HUES64 (cell line): ENCODE data around the gene RALGPS2.

Source experiments
- H3K27ac ChIP-seq: 2 replicates; pipeline ENCODE4 v1.7.0; 2013; ENCODE audit warnings: low read depth, low read length, inconsistent platforms
- H3K27me3 ChIP-seq: 2 replicates; pipeline ENCODE4 v1.6.1; 2013; ENCODE audit warnings: mild to moderate bottlenecking, low read length; ENCODE audit not compliant: insufficient read depth
- H3K36me3 ChIP-seq: 2 replicates; pipeline ENCODE4 v1.6.1; 2013; ENCODE audit warnings: mild to moderate bottlenecking, low read length; ENCODE audit not compliant: insufficient read depth
- H3K4me1 ChIP-seq: 2 replicates; pipeline ENCODE4 v1.6.1; 2013; ENCODE audit warnings: mild to moderate bottlenecking, low read length, moderate library complexity; ENCODE audit not compliant: insufficient read depth
- H3K4me3 ChIP-seq: 2 replicates; pipeline ENCODE4 v1.5.1; 2013; ENCODE audit warnings: mild to moderate bottlenecking, low read length, moderate library complexity
- H3K9ac ChIP-seq: 2 replicates; pipeline ENCODE4 v1.6.1; 2013; ENCODE audit warnings: mild to moderate bottlenecking, low read depth, low read length
- H3K9me3 ChIP-seq: 2 replicates; pipeline ENCODE4 v1.6.1; 2013; ENCODE audit warnings: low read depth, low read length; ENCODE audit not compliant: insufficient read depth
- WGBS: fragments of 150-250, 120-280 bp; methylation state at CpG from one replicate; pipeline ENCODE4 v1.1.7; 2013; ENCODE audit warnings: missing lambda C conversion rate; 5-methylcytosine and 5-hydroxymethylcytosine counted together

The RALGPS2 gene

DNA sequence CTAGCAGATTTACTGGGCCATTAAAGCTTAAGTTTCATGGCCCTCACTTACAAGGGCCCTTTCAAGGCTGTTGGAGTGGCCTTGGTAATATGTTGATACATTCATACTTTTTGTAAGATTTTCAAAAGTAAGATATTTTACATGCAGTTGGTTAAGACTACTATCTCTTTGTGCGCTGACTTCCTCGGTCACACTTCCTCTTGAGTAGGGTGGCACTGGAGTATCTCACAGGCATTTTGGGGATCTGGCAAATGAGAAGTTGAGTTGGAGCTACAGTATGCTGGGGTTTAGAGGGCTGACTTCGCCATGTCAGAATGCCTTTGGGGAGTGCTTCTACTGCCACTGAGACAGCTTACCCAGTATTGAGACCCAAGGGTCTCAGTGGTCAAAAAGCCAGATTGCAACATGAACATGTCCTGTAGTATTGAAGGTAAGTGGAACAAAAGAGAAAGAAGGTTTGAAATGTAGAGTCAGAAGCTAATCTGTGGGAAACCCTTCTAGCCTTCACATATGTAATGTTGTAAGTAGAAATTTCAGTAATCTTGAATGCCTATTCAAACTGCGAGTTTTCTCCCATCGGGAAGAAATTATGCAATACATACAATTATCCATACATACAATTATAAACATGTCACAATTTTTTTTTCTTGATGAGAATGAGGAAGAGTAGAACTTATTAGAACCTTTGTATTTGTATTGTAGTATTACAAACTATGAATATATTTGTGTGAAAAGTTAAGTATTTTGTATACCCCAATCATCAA is 32.3 kb upstream of the RALGPS2 start:
- WGBS, result 95% methylated on average over 3 of the region's 5 CpGs
- H3K36me3 ChIP-seq, result no peaks in the 10 kb centered on the region

DNA sequence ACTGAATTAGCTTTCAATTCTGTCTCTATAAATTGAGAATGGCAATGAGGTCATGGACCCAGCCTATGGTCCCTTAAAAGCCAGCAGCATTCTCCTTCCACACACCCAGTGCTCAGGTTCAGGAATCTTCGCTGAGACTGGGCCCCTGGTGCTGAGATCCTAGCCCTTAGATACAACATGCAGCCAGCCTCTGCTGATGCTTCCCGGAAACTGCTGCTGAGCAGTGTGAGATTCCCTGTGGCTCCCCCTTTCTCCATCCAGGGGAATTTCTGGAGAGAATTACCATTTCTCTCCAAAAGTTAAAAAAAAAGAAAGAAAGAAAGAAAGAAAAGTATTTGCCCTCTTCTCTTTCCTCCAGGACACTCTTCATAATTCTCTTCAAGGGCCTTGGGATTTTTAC is 31.7 kb upstream of the RALGPS2 start:
- H3K9me3 ChIP-seq, result no peaks in the 10 kb centered on the region
- H3K27ac ChIP-seq, result no peak overlapping the region
- 15% methylated on average over 2 of the region's 2 CpGs for WGBS

More for the DNA sequence above, 32.3 kb upstream of the RALGPS2 start:
- no peak overlapping the region for H3K27ac ChIP-seq
- no peak overlapping the region for H3K4me3 ChIP-seq
- H3K4me1 ChIP-seq, result peaks cover 3% of the 10 kb centered on the region; the same call in 1 of the 2 replicates
- H3K9ac ChIP-seq, result no peak overlapping the region
- H3K27me3 ChIP-seq, result no peaks in the 10 kb centered on the region
- no peaks in the 10 kb centered on the region for H3K9me3 ChIP-seq

DNA sequence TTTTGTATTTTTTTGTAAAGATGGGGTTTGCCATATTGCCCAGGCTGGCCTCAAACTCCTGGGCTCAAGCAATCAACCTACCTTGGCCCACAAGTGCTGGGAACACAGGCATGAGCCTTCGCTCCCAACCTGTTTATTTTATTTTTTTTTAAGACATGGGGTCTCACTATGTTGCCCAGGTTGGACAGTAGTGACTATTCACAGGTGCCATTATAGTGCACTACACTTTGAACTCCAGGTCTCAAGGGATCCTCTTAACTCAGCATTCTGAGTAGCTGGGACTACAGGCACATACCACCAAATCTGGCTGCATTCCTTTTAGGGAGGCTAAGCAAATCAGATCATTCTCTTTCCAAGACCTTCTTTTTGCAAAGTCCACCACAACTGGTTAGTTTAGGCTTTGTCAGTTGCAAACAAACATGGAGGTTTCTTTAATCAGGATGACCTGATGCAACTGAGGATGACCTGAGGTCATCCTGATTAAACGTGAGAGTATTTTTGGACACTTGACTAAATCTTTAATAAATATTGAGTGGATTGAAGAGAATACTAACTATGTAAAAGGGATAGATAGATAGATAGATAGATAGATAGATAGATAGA is 30.0 kb upstream of the RALGPS2 start:
- H3K4me1 ChIP-seq, result peaks cover 3% of the 10 kb centered on the region; the same call in 1 of the 2 replicates
- no peaks in the 10 kb centered on the region for H3K36me3 ChIP-seq
- 98% methylated on average over 2 of the region's 2 CpGs for WGBS
- no peak overlapping the region for H3K27ac ChIP-seq
- H3K9ac ChIP-seq, result no peak overlapping the region
- H3K27me3 ChIP-seq, result no peaks in the 10 kb centered on the region
- H3K4me3 ChIP-seq, result no peak overlapping the region
- no peaks in the 10 kb centered on the region for H3K9me3 ChIP-seq

More for the DNA sequence above, 31.7 kb upstream of the RALGPS2 start:
- Histone ChIP-seq H3K27me3 (no peaks in the 10 kb centered on the region), H3K36me3 (no peaks in the 10 kb centered on the region), H3K9ac (no peak overlapping the region), H3K4me1 (peaks cover 3% of the 10 kb centered on the region; the same call in 1 of the 2 replicates), H3K4me3 (no peak overlapping the region)

DNA sequence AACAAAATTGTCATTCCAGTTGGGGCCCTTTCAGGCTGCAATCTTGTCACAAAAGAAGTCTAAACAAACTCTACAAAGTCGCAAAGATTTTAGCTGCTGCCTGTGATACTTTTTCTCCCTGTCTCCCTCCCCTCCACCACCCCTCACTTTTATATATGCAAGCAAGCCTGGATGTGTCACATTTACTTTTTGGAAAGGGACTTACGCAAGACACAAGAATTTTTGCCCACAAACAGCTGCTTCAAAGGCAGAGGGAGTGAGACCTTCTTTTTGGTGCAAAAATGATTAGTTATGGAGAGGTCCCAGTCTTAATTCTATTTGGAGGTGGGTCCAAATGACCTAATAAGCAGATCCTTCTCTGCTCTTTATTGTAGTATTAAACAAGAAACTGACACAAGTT is 22.9 kb upstream of the RALGPS2 start:
- Histone ChIP-seq H3K4me3 (no peak overlapping the region), H3K9me3 (no peaks in the 10 kb centered on the region), H3K27me3 (no peaks in the 10 kb centered on the region), H3K9ac (no peak overlapping the region), H3K36me3 (no peaks in the 10 kb centered on the region), H3K4me1 (peaks cover 4% of the 10 kb centered on the region; the same call in 1 of the 2 replicates), H3K27ac (no peak overlapping the region)
- whole genome bisulfite sequencing, result 69% methylated on average over 2 of the region's 2 CpGs

DNA sequence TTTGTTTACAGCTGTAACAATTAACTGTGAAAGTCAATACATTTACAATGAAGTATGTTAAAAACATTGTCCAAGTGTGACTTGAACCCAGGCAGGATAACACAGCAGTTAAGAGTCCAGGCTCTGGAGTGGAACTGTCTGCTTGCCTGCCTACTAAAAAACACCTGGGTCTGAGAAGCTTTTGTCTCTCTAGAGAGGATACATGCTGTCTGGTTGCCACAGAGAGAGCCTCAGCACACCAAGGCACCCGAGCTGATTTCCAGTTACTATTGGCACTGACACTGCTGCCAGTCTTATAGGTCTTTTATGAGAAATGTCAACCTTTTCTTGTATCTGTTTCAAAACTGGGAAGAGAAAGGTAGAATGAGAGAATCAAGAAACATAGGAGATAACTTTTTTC is 20.2 kb upstream of the RALGPS2 start:
- 95% methylated on average over 1 of the region's 1 CpG for WGBS
- Histone ChIP-seq H3K4me3 (no peak overlapping the region), H3K36me3 (no peaks in the 10 kb centered on the region), H3K9me3 (no peaks in the 10 kb centered on the region), H3K27me3 (no peaks in the 10 kb centered on the region), H3K27ac (no peak overlapping the region), H3K4me1 (peaks cover 4% of the 10 kb centered on the region; the same call in 1 of the 2 replicates), H3K9ac (no peak overlapping the region)

DNA sequence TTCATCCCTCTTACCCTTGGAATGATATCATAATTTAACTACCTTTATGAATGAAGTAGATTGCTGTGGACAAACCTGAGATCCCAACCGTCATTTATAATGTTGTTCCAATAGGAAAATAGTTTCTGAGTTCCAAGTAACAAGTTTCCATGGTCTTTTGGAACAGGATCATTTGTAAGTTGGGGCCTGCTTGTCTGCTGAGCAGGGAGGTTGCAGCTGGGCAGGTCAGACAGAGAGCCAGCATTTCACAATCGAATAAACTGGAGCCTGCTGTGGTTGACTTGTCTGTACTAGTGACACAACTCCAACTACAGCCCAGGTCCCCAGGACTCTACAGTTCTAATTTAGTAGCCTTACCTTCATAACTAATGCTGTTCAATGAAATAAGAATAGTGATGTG is 18.6 kb upstream of the RALGPS2 start:
- Histone ChIP-seq H3K4me1 (peaks cover 4% of the 10 kb centered on the region; the same call in 1 of the 2 replicates), H3K27me3 (no peaks in the 10 kb centered on the region), H3K27ac (no peak overlapping the region), H3K4me3 (no peak overlapping the region), H3K9ac (no peak overlapping the region), H3K9me3 (no peaks in the 10 kb centered on the region), H3K36me3 (no peaks in the 10 kb centered on the region)
- 91% methylated on average over 2 of the region's 2 CpGs for WGBS

DNA sequence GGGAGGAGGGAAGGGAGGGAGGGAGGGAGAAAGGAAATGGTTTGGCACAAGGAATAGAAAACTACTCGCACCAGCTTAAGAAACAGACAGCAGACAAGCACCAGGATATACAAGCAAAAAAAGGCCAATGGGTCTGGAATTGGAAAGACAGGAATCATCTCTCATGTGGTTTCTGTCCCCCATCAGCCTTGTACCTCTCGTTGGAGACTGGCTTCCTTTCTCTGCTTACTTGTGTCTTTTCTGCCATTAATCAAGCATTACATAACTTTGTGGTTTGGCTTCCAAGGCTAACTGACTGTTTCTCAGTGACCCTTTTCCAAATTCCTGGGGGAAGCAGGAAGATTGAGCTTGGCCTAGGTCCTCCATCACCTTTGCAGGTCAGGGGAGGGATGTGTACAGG is 11.8 kb upstream of the RALGPS2 start:
- no peaks in the 10 kb centered on the region for H3K4me1 ChIP-seq
- no peak overlapping the region for H3K9ac ChIP-seq
- no peak overlapping the region for H3K27ac ChIP-seq
- H3K36me3 ChIP-seq, result no peaks in the 10 kb centered on the region
- no peaks in the 10 kb centered on the region for H3K9me3 ChIP-seq
- 87% methylated on average over 2 of the region's 2 CpGs for WGBS
- no peaks in the 10 kb centered on the region for H3K27me3 ChIP-seq
- no peak overlapping the region for H3K4me3 ChIP-seq

DNA sequence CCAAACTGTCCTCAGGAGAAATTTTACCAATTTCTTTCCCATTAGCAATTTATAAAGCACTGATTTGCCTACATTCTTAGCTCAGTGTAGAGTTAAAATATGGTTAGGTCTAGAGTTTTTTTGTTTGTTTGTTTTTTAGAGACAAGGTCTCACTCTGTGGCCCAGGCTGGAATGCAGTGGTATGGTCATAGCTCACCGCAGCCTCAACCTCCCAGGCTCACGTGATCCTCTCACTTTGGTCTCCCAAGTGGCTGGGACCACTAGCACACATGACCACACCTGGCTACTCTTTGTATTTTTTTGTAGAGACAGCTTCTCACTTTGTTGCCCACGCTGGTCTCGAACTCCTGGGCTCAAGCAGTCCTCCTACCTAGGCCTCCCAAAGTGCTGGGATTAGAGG is 10.6 kb upstream of the RALGPS2 start:
- Histone ChIP-seq H3K9me3 (no peaks in the 10 kb centered on the region), H3K27ac (no peak overlapping the region), H3K36me3 (no peaks in the 10 kb centered on the region), H3K4me1 (no peaks in the 10 kb centered on the region), H3K27me3 (no peaks in the 10 kb centered on the region), H3K4me3 (no peak overlapping the region), H3K9ac (no peak overlapping the region)
- 95% methylated on average over 4 of the region's 4 CpGs for WGBS

DNA sequence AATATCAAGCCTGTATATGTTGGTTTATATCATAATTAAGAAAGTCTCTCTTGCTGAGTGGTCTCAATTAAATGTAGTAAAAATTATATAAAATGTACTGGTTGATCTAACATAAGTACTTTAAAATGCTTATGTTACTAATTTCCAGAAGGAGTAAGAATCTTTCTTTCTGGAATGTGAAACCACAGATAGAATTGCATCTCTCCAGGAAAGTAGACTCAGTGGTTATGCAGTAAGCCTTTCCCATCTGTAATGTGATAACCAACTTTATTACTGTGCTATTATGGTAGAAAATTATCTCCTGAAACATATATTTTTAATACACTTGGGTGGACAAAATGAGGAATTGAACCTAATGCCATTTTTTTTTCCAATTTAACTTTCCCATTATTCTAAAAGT is 8.9 kb upstream of the RALGPS2 start:
- no peak overlapping the region for H3K27ac ChIP-seq
- H3K4me3 ChIP-seq, result no peak overlapping the region
- no peaks in the 10 kb centered on the region for H3K4me1 ChIP-seq
- no peaks in the 10 kb centered on the region for H3K36me3 ChIP-seq
- no peak overlapping the region for H3K9ac ChIP-seq
- no peaks in the 10 kb centered on the region for H3K27me3 ChIP-seq
- H3K9me3 ChIP-seq, result no peaks in the 10 kb centered on the region

DNA sequence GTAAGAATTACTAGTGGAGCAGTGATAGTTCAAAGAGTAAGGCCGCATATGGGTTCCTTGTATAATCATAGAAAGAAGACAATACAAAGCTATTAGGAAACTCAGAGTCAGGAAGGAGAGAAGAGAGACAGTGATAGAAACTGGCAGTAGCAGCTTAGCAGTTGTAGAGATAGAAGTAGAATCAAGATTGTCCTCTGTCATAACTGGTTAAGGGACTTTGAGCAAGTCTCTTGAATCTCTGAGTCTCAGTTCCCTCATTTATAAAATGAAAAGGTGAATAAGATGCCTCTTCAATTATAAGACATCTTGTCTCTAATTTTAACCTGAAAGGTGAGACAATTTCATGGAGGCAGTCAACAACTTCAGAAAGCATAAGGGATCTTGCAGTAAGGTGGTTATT is 6.5 kb upstream of the RALGPS2 start:
- 100% methylated on average over 1 of the region's 1 CpG for WGBS
- Histone ChIP-seq H3K4me3 (no peak overlapping the region), H3K4me1 (no peaks in the 10 kb centered on the region), H3K9me3 (no peaks in the 10 kb centered on the region), H3K27ac (no peak overlapping the region), H3K27me3 (peaks cover 4% of the 10 kb centered on the region; the same call in 1 of the 2 replicates), H3K36me3 (no peaks in the 10 kb centered on the region), H3K9ac (no peak overlapping the region)

DNA sequence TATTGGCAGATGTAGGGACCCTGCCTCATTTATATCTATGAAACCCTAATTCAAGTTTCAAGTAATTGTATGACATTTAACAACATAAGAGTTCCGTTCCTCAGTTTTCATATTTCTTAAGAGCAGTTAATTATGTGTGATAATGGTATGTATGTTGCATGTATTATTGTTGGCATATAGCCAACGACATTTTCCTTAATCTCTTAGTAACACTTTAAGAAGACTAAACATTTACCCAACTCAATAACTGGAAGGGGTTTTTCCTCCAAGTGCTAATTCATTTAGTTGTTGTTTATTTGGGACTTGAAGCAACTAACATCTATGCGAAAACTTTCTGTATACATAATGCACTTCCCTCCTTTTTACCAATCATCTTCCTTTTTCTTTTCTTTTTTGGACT is 1.5 kb upstream of the RALGPS2 start:
- peaks cover 13% of the 10 kb centered on the region; the same call in 1 of the 2 replicates for H3K27me3 ChIP-seq
- H3K27ac ChIP-seq, result no peak overlapping the region
- no peak overlapping the region for H3K4me3 ChIP-seq
- H3K36me3 ChIP-seq, result no peaks in the 10 kb centered on the region
- H3K9ac ChIP-seq, result no peak overlapping the region
- WGBS, result no CpG with 5 or more reads among the region's 3 CpGs
- no peaks in the 10 kb centered on the region for H3K9me3 ChIP-seq
- H3K4me1 ChIP-seq, result peaks cover 23% of the 10 kb centered on the region
